Uterus (tissue), 2 donors: ENCODE data around the gene MMP1.

Experiments used
- CTCF ChIP-seq, 4 experiments: fragments of 200-600 bp in 2 of 4; fragments of 450-650 bp in 2 of 4; sonication (generic) in 2 of 4; IDR thresholded peaks; one replicate each; pipeline ENCODE4 v1.5.1; 2016 to 2019; ENCODE audit warnings: antibody characterized with exemption in 4 of 4, mild to moderate bottlenecking in 2 of 4, moderate library complexity in 1 of 4
- POLR2A ChIP-seq, 2 donors: fragments of 450-650 bp; IDR thresholded peaks; one replicate each; pipeline ENCODE4 v1.6.1; 2016; ENCODE audit warnings: antibody characterized with exemption in 2 of 2, mild to moderate bottlenecking in 1 of 2, moderate library complexity in 1 of 2

GRCh38 chr11:102831489-102832440, 33.8 kb upstream of the MMP1 start:
- TF ChIP-seq CTCF (IDR thresholded peaks at IDR 0.05) (no peak), POLR2A (IDR thresholded peaks at IDR 0.05) (no peak)
